ENCODE results near the gene AKNAD1. TPM values are rescaled to one million over a fixed set of nuclear protein-coding genes. Genes with fewer than 3 reads are reported as not detected.

AKNAD1 gene
- total RNA-seq, 1 donor: 0.86 TPM

DNA sequence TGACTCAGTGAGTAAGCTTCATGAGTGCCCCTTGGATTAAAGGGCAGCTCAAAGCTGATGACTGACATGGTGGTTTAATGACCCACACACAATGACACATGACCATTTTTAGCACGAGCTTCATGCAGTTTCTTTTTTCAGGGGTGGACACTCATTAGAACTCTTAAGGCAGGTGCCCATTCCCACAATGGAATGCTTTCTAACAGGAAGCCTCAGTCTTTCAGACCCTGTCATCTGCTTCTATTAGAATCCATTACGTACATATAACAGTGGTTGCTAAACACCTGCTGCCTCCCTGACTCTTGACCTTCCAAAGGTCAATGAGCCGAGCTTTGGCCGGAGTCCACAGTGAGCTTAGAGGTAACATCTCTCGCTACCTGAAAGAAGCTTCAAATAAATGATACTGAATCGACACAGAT is 27.4 kb downstream of the AKNAD1 start:
- H3K4me3 ChIP-seq (ENCODE audit: low read depth, low read length): no peak overlapping the region
- peak; percentile 36 for DNase-seq (ENCODE audit: low read depth)
- TF ChIP-seq, protein P1, sequence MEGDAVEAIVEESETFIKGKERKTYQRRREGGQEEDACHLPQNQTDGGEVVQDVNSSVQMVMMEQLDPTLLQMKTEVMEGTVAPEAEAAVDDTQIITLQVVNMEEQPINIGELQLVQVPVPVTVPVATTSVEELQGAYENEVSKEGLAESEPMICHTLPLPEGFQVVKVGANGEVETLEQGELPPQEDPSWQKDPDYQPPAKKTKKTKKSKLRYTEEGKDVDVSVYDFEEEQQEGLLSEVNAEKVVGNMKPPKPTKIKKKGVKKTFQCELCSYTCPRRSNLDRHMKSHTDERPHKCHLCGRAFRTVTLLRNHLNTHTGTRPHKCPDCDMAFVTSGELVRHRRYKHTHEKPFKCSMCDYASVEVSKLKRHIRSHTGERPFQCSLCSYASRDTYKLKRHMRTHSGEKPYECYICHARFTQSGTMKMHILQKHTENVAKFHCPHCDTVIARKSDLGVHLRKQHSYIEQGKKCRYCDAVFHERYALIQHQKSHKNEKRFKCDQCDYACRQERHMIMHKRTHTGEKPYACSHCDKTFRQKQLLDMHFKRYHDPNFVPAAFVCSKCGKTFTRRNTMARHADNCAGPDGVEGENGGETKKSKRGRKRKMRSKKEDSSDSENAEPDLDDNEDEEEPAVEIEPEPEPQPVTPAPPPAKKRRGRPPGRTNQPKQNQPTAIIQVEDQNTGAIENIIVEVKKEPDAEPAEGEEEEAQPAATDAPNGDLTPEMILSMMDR (IDR thresholded peaks at IDR 0.05; ENCODE audit: insufficient read depth, low read depth, low read length): no peak

DNA sequence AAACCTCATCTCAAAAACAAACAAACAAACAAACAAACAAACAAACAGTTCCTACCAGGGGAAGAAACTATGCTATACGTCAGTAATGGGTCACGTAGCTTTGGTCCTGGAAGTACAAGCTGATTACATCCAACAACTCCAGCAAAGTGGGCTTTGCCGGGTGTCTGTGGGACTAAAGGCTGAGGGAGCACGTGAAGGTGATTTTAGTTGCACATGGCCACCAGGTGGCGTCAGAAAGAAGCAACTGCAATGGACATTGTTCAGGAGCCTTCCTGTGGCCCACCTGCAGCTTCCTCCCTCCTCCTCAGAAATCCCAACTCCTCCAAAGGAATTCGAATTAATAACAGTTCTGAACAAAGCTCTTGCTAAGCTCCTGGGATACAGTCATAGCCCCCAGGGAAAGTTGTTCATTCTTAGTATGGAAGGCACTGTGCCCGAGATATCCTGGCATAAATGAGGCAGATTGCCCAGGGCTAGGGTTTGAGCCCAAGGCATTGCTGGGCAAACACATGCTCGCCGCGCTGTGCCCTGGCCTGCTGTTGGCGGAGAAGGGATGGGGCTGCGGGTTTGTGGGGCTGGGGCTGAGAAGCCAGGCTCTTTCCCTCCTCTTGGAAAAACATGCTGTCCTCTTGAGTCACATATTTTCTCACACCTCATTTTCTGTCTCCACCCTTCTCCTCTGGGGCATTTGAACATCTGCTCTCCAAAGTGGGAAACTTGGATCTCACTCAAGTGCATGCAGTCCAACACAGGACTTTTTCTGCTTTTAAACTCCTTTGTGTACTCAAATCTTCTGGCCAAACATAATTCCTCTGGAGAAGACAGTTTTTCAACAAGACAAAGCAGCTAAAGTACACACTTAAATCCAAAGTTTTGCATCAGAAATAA is 28.6 kb downstream of the AKNAD1 start:
- TF ChIP-seq, protein P1 (IDR thresholded peaks at IDR 0.05; ENCODE audit: insufficient read depth, low read depth, low read length): peak; percentile 75
- peak; percentile 86 for DNase-seq (ENCODE audit: low read depth)
- no peak overlapping the region for H3K4me3 ChIP-seq (ENCODE audit: low read depth, low read length)

DNA sequence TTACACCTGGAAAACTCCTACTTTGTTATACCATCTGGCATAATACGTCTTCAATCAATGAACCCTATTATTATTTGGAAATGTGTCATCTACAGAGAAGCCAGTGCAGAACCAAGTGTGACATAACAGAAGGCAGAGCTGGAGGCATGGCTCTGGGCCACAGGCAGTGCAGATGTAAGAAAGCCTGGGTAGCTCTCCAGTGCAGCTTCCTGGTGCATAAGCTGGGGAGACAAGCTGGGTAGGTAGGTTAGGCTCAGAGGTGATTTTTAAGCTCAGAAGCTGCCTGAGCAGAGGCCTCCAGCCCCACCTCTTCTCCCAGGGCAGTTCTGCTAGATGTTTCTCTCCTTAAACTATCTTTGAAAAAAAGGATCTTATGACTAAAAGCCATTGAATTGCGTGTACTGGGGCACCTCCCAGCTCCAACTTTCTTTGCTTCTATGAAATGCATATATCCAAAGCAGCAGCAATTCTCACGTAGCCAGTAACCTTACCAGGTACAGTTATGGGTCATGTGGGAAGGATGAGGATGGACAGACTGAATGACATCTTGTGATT is 30.7 kb downstream of the AKNAD1 start:
- H3K4me3 ChIP-seq (ENCODE audit: low read depth, low read length): no peak overlapping the region
- DNase-seq (ENCODE audit: low read depth): no peak
- TF ChIP-seq, protein P1 (IDR thresholded peaks at IDR 0.05; ENCODE audit: insufficient read depth, low read depth, low read length): no peak

DNA sequence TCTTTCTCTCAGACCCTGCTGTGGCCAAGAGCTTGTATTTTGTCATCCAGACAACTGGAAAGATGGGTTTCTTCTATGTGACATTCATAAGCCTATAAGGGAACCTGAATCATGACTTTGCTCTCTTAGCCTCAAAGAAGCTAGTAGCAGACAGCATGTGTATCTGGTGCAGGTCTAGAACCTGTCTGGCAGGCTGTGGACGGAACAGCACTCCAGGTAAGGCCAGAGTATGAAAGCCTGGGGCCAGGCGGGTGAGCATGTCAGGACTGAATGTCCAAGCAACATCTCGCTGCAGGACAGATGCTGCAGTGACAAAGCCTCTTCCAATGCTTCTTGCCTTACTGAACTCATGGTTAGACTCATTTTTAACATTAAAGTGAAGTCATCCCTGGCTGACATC is 32.8 kb downstream of the AKNAD1 start:
- TF ChIP-seq, protein P1 (IDR thresholded peaks at IDR 0.05; ENCODE audit: insufficient read depth, low read depth, low read length): no peak
- H3K4me3 ChIP-seq (ENCODE audit: low read depth, low read length): no peak overlapping the region
- DNase-seq (ENCODE audit: low read depth): no peak

DNA sequence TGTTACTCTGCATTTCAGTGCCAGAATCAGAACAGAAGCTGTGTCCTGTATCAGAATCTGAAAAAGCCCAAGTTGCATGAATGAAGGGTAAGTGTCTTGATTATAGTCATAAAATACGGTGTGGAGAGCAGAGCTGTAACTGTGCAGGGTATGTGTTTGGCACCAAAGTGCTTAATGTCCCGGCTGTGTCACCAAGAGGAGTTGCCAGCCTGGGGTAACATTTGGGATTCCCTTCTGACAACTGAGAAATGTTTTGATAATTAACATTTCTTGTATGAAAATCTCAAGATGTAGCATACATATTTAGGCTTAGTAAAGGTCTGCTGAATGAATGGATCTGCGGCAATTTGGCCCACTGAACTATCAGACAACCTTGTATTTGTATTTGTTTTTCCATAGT is 33.3 kb downstream of the AKNAD1 start:
- TF ChIP-seq, protein P1 (IDR thresholded peaks at IDR 0.05; ENCODE audit: insufficient read depth, low read depth, low read length): no peak
- DNase-seq (ENCODE audit: low read depth): no peak
- no peak overlapping the region for H3K4me3 ChIP-seq (ENCODE audit: low read depth, low read length)

DNA sequence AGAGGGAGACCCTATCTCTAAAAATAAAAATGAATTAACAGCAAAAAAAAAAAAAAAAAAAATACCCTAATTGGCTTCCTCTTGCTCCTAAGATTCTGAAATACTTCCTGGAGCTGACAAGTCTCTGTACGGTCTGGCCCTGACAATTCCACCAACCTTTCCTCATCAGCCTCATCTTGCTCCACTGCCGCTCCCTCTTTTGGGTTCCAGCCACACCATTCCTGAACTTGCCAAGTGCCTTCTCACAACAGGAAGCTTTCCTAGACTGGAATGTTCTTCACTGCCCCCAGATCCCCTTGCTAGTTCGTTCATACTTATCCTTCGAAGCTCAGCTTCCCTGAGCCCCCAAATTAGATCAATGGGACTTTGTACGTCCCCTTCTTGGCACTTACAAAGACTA is 37.0 kb downstream of the AKNAD1 start:
- no peak for DNase-seq (ENCODE audit: low read depth)
- TF ChIP-seq, protein P1 (IDR thresholded peaks at IDR 0.05; ENCODE audit: insufficient read depth, low read depth, low read length): no peak
- no peak overlapping the region for H3K4me3 ChIP-seq (ENCODE audit: low read depth, low read length)
